ENCODE measurements around the gene RASSF9.

- TF ChIP-seq POLR2A (IDR thresholded peaks at IDR 0.05; ENCODE audit: low read depth, low read length) = no peak
- no peak for TF ChIP-seq POLR2AphosphoS5 (IDR thresholded peaks at IDR 0.05; ENCODE audit: low read depth, low read length)
- TF ChIP-seq TAF1 (IDR thresholded peaks at IDR 0.05; ENCODE audit: borderline replicate concordance, low read depth, low read length) = no peak
Measured at GRCh38 chr12:85803231-85803630, 33.0 kb downstream of the RASSF9 start.
